DOHH2 (cell line): Measurements from ENCODE around the gene NBEAL1.
"Not testable (repeated sequence)": the region's sequence is repeated elsewhere in the genome, so short reads cannot be mapped to it uniquely, and the experiment has no call there.

Experiments
- EZH2phosphoT487 ChIP-seq: fragments of 200-600 bp; sonication (generic); IDR thresholded peaks from 2 replicates; pipeline ENCODE4 v1.6.1; 2017; ENCODE audit warnings: borderline replicate concordance, mild to moderate bottlenecking, antibody characterized with exemption, low read length, moderate library complexity, mixed read lengths
- TF ChIP-seq, protein P1 (sequence below): fragments of 200-600 bp; sonication (generic); IDR thresholded peaks from one replicate; pipeline ENCODE4 v1.5.1; 2014; ENCODE audit warnings: antibody characterized with exemption, mild to moderate bottlenecking, low read depth, low read length; ENCODE audit not compliant: poor library complexity, severe bottlenecking

DNA sequence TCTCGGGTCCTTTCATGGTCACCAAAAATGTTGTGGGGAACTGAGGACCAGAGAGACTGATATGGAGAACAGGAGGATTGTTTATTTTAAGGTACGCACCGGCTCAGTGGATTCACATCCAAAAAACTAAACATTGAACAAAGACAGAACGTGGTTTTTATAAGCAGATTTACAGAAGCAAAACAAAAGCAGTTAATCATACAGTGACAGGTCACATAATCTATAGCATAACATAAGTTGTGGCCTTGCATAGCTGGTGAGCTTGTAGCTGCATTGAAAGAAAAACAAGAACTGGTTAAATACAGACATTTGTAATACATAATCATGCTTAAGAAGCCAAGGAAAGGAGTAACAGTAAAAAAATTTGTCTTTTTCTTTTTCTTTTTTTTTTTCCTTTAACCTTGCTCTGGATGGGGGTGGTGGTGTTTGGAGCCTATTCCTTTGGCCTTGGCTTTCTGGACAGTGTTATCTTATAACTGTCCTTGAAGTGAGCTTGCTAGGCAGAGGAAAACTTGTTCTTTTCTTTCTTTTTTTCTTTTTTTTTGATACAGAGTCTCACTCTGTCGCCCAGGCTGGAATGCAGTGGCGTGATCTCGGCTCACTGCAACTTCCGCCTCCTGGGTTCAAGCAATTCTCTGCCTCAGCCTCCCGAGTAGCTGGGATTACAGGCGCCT is 238.9 kb downstream of the NBEAL1 start:
- TF ChIP-seq, protein P1, sequence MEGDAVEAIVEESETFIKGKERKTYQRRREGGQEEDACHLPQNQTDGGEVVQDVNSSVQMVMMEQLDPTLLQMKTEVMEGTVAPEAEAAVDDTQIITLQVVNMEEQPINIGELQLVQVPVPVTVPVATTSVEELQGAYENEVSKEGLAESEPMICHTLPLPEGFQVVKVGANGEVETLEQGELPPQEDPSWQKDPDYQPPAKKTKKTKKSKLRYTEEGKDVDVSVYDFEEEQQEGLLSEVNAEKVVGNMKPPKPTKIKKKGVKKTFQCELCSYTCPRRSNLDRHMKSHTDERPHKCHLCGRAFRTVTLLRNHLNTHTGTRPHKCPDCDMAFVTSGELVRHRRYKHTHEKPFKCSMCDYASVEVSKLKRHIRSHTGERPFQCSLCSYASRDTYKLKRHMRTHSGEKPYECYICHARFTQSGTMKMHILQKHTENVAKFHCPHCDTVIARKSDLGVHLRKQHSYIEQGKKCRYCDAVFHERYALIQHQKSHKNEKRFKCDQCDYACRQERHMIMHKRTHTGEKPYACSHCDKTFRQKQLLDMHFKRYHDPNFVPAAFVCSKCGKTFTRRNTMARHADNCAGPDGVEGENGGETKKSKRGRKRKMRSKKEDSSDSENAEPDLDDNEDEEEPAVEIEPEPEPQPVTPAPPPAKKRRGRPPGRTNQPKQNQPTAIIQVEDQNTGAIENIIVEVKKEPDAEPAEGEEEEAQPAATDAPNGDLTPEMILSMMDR: not testable (repeated sequence)
- not testable (repeated sequence) for TF ChIP-seq EZH2phosphoT487
